Measurements from ENCODE around the gene JARID2.

GRCh38 chr6:15382712-15383111 lies 136.8 kb downstream of the JARID2 start:
- TF ChIP-seq POLR2AphosphoS5 (IDR thresholded peaks at IDR 0.05) (no peak), CTCF (IDR thresholded peaks at IDR 0.05; ENCODE audit: poor library complexity, severe bottlenecking) (no peak), SMC3 (conservative IDR thresholded peaks at IDR 0.05; ENCODE audit: poor library complexity) (no peak)
